HG02884 (cell line): ENCODE data around the gene ZNF471.

ENCODE experiments used
- ATAC-seq: cut with Tn5 transposase; IDR thresholded peaks from one replicate; pipeline ENCODE4 v1.9.1; 2021; ENCODE audit warnings: mild to moderate bottlenecking, moderate library complexity; ENCODE audit not compliant: unreplicated experiment

Gene ZNF471

DNA sequence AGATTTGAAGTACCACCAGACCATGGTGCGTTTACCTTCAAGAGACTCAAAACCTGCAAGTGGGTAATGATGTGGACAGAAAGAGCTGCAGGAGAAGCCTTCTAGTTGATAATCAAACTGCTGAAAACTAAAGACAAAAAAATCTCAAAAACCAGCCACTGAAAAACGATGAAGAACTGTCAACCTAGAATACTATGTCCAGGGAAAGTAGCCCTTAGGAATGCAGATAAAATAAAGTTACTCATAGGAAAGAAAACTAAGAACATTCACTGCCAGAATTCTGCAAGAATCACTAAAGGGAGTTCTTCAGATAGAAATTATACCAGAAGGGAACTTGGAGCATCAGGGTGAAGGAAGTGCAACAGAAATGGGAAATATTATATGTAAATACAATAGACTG, 64.9 kb downstream of the ZNF471 start:
- ATAC-seq: no peak

DNA sequence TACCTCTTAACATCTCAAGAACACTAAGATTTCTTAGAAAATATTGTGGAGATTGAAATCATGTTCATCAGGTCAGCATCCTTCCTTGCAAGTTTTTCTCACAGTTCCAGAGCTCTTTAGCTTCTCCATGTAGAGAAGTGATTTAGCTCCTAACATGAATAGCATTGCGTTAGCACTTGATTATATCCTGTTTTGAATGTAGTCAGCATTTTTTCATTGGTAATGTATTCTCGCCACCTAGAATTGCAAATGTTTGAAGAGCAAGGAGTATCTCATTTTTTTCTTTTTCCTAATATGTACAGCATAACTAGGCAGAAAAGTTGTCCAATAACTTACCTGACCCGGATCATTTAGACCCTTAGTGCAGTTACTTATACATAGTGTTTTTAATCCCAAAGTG, 66.3 kb downstream of the ZNF471 start:
- no peak for ATAC-seq

DNA sequence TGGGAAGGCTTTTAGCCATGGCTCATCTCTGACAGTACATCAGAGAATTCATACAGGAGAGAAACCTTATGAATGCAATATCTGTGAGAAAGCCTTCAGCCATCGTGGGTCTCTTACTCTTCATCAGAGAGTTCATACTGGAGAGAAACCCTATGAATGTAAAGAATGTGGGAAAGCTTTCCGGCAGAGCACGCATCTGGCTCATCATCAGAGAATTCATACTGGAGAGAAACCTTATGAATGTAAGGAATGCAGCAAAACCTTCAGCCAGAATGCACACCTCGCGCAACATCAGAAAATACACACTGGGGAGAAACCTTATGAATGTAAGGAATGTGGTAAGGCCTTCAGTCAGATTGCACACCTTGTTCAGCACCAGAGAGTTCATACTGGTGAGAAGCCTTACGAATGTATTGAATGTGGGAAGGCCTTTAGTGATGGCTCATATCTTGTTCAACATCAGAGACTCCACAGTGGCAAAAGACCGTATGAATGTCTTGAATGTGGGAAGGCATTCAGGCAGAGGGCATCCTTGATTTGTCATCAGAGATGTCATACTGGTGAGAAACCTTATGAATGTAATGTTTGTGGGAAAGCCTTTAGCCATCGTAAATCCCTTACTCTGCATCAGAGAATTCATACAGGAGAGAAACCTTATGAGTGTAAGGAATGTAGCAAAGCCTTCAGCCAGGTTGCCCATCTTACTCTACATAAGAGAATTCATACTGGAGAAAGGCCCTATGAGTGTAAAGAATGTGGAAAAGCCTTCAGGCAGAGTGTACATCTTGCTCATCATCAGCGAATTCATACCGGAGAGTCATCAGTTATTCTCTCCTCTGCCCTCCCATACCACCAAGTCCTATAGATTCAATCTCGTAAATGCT, 70.3 kb downstream of the ZNF471 start:
- ATAC-seq: no peak
